Fibroblast of skin of right quadriceps (primary cell): Measurements from ENCODE around the gene TTLL9.
"Not testable (repeated sequence)": the region's sequence is repeated elsewhere in the genome, so short reads cannot be mapped to it uniquely, and the experiment has no call there.

ENCODE experiments used
- DNase-seq: peaks from one replicate; pipeline ENCODE4 v3.0.0-alpha.2; 2013

TTLL9 gene, protein sequence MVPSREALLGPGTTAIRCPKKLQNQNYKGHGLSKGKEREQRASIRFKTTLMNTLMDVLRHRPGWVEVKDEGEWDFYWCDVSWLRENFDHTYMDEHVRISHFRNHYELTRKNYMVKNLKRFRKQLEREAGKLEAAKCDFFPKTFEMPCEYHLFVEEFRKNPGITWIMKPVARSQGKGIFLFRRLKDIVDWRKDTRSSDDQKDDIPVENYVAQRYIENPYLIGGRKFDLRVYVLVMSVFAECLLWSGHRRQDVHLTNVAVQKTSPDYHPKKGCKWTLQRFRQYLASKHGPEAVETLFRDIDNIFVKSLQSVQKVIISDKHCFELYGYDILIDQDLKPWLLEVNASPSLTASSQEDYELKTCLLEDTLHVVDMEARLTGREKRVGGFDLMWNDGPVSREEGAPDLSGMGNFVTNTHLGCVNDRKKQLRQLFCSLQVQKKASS

DNA sequence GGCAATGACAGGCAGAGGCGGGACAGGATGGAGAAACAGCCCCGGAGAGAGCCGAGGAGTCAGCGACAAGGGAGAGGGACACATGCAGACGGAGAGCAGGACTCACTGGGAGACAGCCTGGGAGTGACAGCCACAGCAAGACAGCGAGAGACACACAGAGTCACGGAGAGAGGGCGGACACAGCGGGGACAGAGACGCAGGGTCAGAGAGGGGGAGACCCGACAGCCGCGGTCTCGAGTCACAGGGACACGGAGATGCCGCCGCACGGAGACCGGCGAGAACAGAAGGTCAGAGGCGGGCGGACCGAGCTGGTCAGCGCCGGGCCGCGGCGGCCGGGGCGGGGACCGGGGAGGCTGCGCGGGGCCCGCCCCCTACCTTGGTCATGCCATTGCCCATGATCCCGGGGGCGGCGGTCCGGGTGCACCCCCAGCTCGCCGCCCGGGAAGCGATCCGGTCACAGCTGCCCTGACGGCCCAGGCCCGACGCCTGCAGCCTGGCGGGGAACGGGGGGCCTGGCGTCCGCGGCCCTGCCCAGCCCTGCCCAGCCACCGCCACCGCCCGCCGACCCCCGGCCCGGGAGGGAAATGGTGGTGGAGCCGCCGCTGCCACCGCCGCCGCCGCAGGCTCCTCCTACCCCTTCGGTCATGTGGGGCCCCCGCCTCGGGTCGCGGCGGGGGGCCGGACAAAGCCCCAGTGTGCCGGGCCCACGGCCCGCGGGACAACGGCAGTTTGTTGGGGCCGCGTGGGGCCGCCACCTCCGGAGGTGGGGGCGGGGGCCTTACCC, at the start of gene TTLL9, which contains the start of gene DUSP15:
Gene TTLL9, plus strand, starts transcription at position 693 of the 784 bp plus-strand sequence. CDS start 493 bp downstream, outside the sequence.
Gene DUSP15, minus strand, starts transcription at position 586 of the 784 bp plus-strand sequence. Its CDS starts 190 bp downstream, at position 396.
- DNase-seq, result no peak

DNA sequence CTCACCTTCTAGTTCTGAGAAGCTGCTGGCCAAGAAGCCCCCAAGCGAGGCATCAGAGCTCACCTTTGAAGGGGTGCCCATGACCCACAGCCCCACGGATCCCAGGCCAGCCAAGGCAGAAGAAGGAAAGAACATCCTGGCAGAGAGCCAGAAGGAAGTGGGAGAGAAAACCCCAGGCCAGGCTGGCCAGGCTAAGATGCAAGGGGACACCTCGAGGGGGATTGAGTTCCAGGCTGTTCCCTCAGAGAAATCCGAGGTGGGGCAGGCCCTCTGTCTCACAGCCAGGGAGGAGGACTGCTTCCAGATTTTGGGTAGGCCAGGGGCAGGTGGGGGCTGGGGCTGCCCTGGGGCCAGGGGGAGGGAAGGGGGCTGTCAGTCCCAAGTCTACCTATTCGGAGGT, 49.0 kb upstream of the TTLL9 start:
- DNase-seq, result no peak

DNA sequence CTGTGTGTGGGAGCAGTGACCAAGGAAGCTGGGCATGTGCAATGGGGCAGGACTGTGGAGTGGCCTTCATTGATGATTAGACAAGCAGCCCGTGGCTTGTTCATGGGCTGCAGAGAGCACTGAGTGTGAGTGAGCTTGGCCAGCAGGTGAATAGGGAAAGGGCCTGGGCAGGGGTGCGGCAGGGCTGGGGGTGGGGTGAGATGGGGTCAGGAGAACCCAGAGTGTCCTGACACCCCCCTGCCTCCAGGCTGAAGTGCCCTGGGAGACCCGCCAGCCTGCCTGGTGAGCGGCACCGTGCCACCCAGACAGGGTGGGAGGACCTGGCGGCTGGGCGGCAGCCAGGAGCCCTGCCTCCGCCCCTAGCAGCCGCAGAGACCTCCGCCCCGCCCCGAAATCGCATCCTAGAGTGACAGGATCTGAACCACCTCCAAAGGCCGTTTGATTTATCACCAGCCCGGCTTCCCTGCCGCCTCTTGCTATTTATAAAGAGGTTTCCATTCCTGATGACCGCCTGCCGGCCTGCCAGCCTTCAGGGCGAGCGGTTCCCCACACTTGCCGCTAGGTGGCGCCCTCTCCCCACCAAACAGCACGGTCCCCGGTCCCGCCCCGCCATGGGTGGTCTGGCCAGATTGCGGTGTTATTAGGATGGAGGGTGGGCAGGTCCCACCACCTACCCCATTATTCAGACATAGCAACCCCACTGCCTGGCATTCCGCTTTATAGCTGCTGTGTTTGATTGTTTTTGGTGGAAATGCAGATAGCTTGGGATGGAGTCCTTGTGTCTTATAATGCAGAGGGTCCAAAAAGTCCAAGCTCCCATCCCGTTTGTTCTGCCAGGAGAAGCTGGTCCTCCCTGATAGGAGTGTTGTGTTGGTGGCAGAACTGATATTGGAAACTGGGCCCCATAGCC, 47.8 kb upstream of the TTLL9 start:
- peak; percentile 62 for DNase-seq

DNA sequence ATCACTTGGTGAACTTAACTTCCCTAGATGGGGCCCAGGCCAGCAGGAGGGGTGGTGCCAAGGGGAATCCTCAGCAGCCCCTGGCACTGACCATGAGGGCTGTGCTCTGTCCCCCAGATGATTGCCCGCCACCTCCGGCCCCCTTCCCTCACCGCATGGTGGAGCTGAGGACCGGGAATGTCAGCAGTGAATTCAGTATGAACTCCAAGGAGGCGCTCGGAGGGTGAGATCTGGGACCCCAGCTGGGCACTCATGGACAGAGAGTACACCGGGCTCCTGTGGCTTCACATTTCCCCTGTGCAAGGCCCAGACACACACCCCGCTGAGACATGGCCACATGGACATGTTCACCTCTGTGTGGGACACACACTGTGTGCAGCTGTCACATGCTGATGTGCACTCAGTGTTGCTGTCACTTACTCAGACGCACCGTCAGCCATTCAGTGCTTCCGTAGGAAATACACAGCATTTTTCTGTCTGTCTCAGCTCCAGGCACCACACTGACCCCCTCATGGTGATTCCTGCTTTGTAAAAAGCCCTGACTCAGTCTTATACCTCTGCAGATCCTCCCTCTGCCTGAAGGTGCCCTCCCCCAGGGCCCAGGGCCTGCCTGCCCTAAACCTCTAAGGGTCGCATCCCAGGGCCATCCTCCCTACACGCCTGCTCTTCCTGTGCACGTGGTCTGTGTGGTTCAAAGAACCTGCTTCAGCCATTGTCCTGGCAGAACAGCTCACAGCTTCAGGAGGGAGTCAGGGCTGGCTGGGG, 46.9 kb upstream of the TTLL9 start:
- DNase-seq, result no peak

DNA sequence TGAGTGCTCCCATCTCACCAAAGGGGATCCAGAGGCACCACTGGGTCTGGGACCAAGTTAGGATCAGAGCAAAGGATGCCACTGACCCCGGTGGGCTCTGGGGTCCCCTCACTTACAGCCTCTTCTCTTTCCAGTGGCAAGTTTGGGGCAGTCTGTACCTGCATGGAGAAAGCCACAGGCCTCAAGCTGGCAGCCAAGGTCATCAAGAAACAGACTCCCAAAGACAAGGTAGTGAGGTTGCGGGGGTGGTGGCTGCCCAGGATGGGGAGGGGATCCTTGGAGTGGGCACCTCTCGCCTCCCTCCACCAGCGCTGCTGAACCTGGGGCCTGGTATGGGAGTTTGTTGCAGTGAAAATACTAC, 46.3 kb upstream of the TTLL9 start:
- DNase-seq, result no peak

DNA sequence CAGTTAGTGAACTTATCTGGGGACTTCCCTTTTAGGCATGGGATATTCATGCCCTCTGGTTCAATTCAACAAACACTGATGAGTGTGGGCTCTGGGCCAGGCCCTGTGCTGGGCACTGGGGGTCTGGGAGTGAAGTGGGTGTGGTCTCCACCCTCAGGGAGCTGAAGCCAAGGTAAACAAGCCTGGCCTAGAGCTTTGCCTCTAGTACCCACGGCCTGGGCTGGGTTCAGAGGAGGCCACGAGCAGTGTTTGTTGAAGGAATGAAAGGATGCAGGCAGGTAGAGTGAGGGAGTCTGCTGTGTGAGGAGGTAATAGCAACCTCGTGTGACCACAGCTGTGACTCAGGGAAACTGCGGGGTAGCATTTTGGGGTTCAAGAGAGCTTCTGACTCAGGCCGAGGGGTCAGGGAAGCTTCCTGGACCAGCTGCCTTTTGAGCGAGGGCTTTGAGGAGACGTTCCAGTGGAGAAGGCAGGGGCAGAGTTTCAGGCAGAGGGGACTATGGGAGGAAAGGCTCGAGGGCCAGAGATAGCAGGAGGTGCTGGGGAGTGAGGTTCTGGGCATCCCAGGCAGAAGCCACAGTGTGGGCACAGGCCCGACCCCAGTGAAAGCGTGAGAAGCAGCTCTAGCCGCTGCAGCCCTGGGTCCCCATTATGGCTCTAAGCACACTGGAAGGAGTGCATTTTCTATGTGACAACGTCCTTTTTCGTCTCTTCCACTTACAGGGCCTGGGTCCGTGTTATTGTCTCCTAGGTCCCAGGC, 45.7 kb upstream of the TTLL9 start:
- DNase-seq, result no peak

DNA sequence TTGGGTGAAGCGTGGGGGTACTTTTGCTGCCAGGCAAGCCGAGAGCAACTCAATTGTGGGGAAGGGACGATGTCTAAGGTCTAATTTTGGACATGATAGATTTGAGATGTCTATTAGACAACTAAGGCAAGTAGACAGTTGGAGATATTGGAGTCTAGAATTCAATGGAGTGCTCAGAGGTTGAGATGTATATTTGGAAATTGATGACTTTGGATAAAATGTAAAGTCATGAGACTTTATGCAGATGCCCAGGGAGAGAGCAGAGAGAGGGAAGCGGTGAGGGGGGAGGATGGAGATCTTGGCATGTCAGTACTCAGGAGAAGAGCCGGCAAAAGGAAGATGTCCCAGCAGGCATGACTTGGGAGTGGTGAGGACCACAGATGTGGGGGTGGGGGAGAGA, 44.4 kb upstream of the TTLL9 start:
- DNase-seq, result no peak

DNA sequence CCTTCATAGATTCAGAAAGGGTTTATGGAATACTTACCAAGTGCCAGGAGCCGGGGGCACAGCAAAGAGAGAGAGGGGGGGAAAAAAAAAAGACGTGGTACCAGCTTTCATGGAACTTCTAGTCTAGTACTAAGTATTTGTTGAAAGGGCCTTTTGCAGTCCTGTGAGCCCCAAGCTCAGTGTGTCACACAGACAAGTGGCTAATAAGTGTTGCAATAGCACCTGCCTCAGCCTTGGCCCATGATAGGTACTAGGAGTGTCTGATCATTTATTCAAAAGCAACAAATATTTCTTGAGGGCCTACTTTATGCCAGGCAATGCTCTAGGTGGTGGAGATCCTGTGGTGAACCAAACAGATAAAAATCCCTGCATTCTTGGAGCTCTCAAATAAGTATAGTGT, 43.4 kb upstream of the TTLL9 start:
- DNase-seq, result no peak

DNA sequence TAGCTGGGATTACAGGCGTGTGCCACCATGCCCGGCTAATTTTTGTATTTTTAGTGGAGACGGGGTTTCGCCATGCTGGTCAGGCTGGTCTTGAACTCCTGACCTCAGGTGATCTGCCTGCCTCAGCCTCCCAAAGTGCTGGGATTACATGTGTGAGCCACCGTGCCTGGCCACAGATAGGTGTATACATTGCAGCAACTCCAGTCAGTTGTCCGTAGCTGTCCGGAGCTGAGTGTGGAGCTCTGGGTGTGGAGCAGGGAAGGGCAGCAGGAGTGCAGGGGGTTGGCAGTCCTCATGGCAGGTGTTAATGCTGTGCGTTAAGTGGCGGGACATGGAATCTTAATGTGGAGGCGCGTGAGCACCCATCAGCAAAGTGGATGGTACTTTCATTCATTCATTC, 42.4 kb upstream of the TTLL9 start:
- DNase-seq, result not testable (repeated sequence)

DNA sequence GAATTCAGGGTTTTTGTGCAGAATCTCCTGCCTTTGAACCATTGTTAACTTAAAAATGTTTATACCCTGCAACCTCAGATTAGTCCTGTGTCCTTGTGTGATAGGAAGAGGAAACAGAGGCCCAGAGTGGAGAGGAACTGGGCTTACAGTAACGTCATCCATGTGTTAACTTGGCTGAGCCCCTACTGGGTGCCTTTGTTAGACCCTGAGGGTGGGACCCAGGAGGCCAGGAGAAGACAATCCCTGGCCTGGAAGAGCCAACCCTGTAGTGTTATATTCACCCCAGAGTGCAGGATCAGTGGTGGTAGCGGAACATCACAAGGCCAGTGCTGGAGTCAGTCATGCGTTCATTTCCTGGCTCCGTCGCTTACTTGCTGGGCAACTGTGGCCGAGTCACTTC, 40.7 kb upstream of the TTLL9 start:
- DNase-seq, result no peak

DNA sequence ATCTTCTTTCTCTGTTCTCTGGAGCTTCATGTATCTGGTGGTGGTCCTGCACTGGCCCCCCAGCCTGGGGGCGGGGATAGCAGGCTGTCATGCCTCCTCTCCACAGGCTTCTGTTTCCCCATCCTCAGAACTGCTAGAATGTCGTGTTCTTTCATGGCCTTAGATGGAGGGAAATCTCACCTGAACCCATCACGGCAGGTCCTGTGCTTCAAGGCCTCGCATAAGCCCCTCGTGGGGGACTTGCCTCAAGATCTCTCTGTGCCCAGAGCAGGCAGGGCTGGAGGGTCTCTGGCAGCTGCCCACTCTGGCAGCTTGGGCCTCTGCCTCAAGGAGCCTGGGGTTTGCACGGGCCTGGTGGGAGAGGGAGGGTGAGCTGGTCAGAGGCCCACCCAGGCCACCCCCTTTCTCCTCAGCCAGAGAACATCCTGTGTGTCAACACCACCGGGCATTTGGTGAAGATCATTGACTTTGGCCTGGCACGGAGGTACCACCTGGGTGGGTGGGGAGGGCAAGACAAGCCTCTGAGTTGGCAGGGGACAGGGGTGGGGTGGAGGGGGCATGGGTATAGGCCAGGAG, 39.9 kb upstream of the TTLL9 start:
- DNase-seq, result no peak

DNA sequence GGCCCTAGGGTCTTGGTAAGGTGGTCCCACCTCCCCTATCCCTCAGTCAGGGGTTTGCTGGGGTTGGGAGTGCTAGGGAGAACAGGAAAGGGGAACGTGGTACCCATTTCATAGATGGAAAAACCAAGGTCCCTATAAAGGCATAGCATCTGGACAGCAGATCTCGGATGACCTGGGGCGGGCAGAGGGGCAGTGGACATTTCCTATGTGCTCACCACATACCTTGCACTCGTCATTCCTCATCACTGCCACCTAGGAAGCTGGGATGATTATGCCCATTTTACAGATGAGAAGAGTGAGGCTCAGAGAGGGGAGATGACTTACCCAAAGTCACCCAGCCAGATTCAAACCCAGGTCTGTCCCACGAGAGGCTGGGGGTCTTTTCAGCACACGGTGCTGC, 39.2 kb upstream of the TTLL9 start:
- no peak for DNase-seq

DNA sequence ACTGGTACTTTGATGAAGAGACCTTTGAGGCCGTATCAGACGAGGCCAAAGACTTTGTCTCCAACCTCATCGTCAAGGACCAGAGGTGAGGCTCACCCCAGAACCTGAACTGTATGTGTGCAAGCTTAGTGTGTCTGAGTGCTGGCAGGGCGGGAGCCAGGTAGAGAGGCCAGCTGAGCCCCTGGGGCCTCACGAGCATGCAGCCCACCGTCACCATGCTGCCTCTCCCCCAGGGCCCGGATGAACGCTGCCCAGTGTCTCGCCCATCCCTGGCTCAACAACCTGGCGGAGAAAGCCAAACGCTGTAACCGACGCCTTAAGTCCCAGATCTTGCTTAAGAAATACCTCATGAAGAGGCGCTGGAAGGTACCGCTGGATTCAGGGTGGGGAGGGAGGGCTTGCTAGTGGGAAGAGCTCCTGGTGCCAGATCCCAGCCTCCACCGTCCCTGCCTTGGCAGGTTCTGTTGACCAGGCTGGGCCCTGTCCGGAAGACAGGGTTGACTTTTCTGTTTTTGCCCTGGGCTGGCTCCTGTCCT, 38.6 kb upstream of the TTLL9 start:
- DNase-seq, result no peak

DNA sequence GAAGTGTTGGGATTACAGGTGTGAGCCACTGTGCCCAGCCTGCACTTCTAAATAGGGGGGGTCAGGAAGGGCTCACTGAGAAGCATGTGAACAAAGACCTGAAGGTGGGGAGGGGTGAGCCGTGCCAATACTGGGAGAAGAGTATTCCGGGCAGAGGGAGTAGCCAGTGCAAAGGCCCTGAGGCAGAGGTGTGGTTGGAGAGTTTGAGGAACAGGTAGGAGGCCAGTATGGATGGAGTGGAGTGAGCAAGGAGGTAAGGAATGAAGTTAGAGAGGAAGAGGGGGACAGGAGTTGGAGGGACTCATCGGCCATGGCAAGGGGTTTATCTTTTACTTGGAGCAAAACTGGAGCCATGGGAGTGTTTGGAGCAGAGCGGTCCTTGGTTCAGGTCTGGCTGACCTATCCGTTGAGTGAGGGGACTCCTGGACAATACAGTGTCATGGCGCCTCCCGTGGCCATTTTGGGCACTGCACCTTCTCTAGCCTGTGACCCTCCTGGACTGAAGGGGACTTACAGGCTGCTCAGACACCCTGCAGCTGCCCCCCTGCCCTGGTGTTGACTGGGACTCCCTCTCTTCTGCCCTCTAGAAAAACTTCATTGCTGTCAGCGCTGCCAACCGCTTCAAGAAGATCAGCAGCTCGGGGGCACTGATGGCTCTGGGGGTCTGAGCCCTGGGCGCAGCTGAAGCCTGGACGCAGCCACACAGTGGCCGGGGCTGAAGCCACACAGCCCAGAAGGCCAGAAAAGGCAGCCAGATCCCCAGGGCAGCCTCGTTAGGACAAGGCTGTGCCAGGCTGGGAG, 37.1 kb upstream of the TTLL9 start:
- DNase-seq, result no peak

DNA sequence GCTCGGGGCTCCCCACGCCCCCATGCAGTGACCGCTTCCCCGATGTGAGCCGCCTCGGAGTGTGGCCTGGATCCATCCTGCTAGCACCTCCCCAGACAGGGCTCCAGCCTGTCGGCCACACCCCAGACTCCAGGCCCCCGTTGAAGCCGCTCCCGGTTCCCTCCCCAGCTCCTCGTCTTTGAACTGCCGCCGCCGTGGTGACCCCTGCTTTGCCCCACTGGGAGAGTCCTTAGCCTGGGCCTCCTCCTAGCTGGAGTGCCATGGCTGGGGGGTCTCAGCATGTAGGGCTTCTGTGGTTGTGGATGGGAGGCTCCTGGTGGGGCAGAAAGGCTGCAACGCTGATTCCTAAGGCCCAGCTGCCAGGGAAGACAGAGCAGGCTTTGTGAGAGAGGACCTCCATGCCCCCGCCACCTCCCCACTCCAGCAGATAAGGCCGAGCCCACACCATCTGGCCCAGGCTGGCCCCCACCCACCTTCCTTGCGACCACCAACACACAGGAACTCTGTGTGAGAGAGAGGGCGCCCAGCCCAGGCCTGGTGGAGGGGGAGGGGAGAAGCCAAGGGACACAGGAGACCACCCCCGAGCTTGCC, 36.4 kb upstream of the TTLL9 start:
- DNase-seq, result no peak

DNA sequence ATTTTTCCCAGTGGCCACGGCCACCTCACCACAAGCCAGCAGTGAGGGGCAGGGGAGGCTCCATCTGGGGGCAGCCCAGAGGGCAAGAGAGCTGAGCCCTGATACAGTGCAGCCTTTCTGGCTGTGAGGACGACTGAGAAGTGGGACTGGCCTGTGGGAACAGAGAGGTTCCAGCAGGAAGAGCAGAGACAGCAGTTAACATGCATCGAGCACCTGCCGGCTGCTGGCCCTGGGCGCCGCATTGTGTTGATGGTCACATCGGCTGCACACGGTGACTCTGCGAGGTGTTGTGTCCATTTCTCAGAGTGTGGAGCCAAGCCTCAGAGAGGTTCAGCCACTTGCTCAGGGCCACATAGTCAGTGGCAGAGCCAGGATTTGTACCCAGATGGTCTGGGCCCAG, 34.9 kb upstream of the TTLL9 start:
- DNase-seq, result no peak

DNA sequence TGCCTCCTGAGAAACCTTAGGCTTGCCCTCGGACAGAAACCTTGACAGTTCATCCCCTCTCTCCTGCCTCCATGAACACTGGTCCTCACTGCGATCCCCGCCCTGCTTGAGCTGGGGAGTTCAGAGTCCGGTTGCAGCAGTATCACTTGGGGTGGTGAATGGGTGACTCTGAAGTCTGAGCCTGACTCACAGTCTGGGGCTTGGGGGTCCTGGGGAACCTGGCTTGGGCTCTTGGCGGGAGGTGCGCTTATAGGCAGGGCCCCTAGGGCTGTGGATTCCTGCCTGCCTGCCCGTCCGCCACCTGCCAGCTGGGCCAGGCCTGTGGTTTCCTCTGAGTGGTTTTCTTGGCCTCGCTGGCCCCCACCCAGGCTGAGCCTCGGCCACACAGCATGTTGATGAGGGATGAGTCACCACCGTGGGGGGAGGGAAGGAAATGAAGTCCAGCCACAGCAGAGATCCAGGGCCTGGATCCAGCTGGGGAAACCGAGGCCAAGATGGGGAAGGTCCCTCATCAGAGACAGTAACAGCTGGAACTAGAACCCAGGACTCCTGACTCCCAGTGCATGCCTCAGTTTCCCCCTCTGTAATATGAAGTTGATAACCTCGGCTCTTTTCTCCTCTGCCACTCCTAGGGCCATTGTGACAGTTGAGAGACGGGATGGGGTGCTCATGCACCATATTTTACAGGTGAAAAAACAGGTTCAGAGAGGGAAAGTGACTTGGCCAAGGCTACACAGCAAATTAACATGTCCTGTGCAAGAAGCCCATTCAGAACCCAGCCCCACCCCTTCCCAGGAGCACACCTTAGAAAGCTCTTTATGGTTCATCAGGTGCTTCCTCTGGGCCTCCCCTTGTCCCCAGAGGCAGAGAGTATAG, 34.2 kb upstream of the TTLL9 start:
- peak; percentile 85 for DNase-seq

DNA sequence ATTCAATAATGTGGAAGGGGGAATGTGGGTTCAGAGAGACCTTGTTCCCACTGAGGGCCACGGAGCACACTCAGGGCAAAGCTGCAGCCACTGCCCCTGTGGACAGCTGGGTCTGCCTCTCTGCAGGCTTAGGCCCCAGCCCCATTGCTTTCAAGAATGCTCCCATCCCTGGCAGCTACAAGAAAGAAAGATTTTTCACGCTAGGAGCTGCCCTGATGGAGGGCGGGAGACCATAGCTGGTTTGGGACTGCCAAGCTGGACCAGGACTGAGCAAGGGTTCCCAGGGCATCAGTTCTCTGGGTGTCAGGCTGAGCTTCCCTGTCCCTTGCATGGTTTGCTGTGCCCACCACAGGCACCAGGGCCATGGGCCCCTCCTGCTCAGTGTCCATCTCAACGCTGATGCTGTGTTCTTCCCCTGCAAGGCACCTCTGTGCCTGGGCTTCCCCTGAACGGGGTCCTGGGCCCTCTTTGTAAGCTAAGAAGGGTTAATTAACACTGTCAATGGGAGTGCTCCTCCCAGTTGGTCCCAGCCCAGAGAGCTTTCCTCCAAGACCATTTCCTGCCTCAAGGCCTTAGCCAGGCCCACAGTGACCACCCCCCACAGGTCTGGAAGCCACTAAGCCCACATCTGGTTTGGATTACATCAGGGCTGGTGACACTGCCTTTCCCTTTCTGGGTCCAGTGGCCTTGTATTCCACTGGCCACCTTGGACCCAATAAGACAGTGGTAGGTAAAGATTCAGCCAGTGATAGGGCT, 33.4 kb upstream of the TTLL9 start:
- no peak for DNase-seq
